Measurements from ENCODE around the gene FRRS1L. TPM values are rescaled to one million over a fixed set of nuclear protein-coding genes. Genes with fewer than 3 reads are reported as not detected.

The FRRS1L gene
- total RNA-seq, 4 donors from 2014 or later, result 0.40 to 0.96 (median 0.64) TPM; not detected in 1

GRCh38 chr9:109139851-109140250 lies 27.2 kb downstream of the FRRS1L start:
- intact Hi-C loops (cut with DNase I; ENCODE audit: low total_unique reads) (no loop called here), in situ Hi-C loops (cut with MboI; ENCODE audit: low pct_ligation_motif_present in 1 of 4, low pct_unique_long_range_greater_than_20kb in 1 of 4, low sequenced_read_pairs in 3 of 4) (no loop called here)
- Histone ChIP-seq H3K4me1 (no peaks in the 10 kb centered on the region), H3K27me3 (no peaks in the 10 kb centered on the region), H3K27ac (no peak overlapping the region), H3K4me3 (no peak overlapping the region), H3K36me3 (no peaks in the 10 kb centered on the region), H3K9me3 (no peaks in the 10 kb centered on the region)
- DNase-seq, result no peak
- WGBS, 2 donors (ENCODE audit: low coverage in 1 of 2), result 94% methylated on average over 1 of the region's 1 CpG; no CpG with 5 or more reads in 1 of the 2 donors
- no peak for TF ChIP-seq POLR2AphosphoS5 (IDR thresholded peaks at IDR 0.05)
- TF ChIP-seq CTCF (IDR thresholded peaks at IDR 0.05), result no peak
- no peak for TF ChIP-seq POLR2A (IDR thresholded peaks at IDR 0.05)
- no peak for TF ChIP-seq EP300 (IDR thresholded peaks at IDR 0.05; ENCODE audit: low read depth)

GRCh38 chr9:109138421-109138820 lies 28.6 kb downstream of the FRRS1L start:
- Histone ChIP-seq H3K27ac (no peak overlapping the region), H3K4me3 (no peak overlapping the region), H3K4me1 (no peaks in the 10 kb centered on the region), H3K9me3 (no peaks in the 10 kb centered on the region), H3K36me3 (no peaks in the 10 kb centered on the region), H3K27me3 (no peaks in the 10 kb centered on the region)
- WGBS, 2 donors (ENCODE audit: low coverage in 1 of 2), result 95 to 100% methylated on average over 1 to 2 of the region's 2 CpGs
- intact Hi-C loops (cut with DNase I; ENCODE audit: low total_unique reads) (no loop called here), in situ Hi-C loops (cut with MboI; ENCODE audit: low pct_ligation_motif_present in 1 of 4, low pct_unique_long_range_greater_than_20kb in 1 of 4, low sequenced_read_pairs in 3 of 4) (no loop called here)
- DNase-seq, result no peak
- TF ChIP-seq EP300 (IDR thresholded peaks at IDR 0.05; ENCODE audit: low read depth), result no peak
- TF ChIP-seq POLR2AphosphoS5 (IDR thresholded peaks at IDR 0.05), result no peak
- TF ChIP-seq CTCF (IDR thresholded peaks at IDR 0.05), result no peak
- no peak for TF ChIP-seq POLR2A (IDR thresholded peaks at IDR 0.05)

GRCh38 chr9:109134167-109134578 lies 32.9 kb downstream of the FRRS1L start:
- intact Hi-C loops (cut with DNase I; ENCODE audit: low total_unique reads) (no loop called here), in situ Hi-C loops (cut with MboI; ENCODE audit: low pct_ligation_motif_present in 1 of 4, low pct_unique_long_range_greater_than_20kb in 1 of 4, low sequenced_read_pairs in 3 of 4) (no loop called here)
- Histone ChIP-seq H3K4me1 (peaks cover 0 to 25% (median 0%) of the 10 kb centered on the region in 4 donors), H3K4me3 (no peak overlapping the region), H3K27ac (no peak overlapping the region), H3K27me3 (no peaks in the 10 kb centered on the region), H3K36me3 (no peaks in the 10 kb centered on the region), H3K9me3 (no peaks in the 10 kb centered on the region)
- no peak for DNase-seq
- TF ChIP-seq CTCF (IDR thresholded peaks at IDR 0.05), result no peak
- TF ChIP-seq EP300 (IDR thresholded peaks at IDR 0.05; ENCODE audit: low read depth), result no peak
- no peak for TF ChIP-seq POLR2AphosphoS5 (IDR thresholded peaks at IDR 0.05)
- TF ChIP-seq POLR2A (IDR thresholded peaks at IDR 0.05), result no peak
- 94 to 100% methylated on average over 1 of the region's 1 CpG for WGBS, 2 donors (ENCODE audit: low coverage in 1 of 2)

GRCh38 chr9:109133533-109133932 lies 33.5 kb downstream of the FRRS1L start:
- H3K4me3 ChIP-seq, result no peak overlapping the region
- WGBS, 2 donors (ENCODE audit: low coverage in 1 of 2), result 87 to 96% methylated on average over 2 of the region's 2 CpGs
- no peak for TF ChIP-seq EP300 (IDR thresholded peaks at IDR 0.05; ENCODE audit: low read depth)
- no peak for TF ChIP-seq POLR2A (IDR thresholded peaks at IDR 0.05)
- TF ChIP-seq POLR2AphosphoS5 (IDR thresholded peaks at IDR 0.05), result no peak
- TF ChIP-seq CTCF (IDR thresholded peaks at IDR 0.05), result no peak
- in situ Hi-C loops (cut with MboI; ENCODE audit: low pct_ligation_motif_present in 1 of 4, low pct_unique_long_range_greater_than_20kb in 1 of 4, low sequenced_read_pairs in 3 of 4) (no loop called here), intact Hi-C loops (cut with DNase I; ENCODE audit: low total_unique reads) (no loop called here)
- H3K4me1 ChIP-seq, result peaks cover 0 to 30% (median 0%) of the 10 kb centered on the region in 4 donors
- no peaks in the 10 kb centered on the region for H3K27me3 ChIP-seq
- no peak overlapping the region for H3K27ac ChIP-seq
- H3K9me3 ChIP-seq, result no peaks in the 10 kb centered on the region
- DNase-seq, result no peak
- no peaks in the 10 kb centered on the region for H3K36me3 ChIP-seq
